IPS DF 19.7 (cell line): ENCODE data around the gene SCMH1.
"Not testable (repeated sequence)": the region's sequence is repeated elsewhere in the genome, so short reads cannot be mapped to it uniquely, and the experiment has no call there.

Experiments used
- DNase-seq: peaks from one replicate; pipeline ENCODE4 v3.0.0-alpha.2; 2013; ENCODE audit warnings: low read depth, low spot score

Gene SCMH1

DNA sequence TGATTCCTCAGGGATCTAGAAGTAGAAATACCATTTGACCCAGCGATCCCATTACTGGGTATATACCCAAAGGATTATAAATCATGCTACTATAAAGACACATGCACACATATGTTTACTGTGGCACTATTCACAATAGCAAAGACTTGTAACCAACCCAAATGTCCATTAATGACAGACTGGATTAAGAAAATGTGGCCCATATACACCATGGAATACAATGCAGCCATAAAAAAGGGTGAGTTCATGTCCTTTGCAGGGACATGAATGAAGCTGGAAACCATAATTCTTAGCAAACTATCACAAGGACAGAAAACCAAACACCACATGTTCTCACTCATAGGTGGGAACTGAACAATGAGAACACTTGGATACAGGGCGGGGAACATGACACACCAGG, 30.5 kb downstream of the SCMH1 start:
- not testable (repeated sequence) for DNase-seq

DNA sequence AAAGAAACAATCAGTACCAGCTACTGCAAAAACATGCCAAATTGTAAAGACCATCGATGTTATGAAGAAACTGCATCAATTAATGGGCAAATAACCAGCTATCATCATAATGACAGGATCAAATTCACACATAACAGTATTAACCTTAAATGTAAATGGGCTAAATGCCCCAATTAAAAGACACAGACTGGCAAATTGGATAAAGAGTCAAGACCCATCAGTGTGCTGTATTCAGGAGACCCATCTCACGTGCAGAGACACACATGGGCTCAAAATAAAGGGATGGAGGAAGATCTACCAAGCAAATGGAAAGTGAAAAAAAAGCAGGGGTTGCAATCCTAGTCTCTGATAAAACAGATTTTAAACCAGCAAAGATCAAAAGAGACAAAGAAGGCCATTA, 35.1 kb downstream of the SCMH1 start:
- DNase-seq, result not testable (repeated sequence)

GRCh38 chr1:41200728-41201127, 41.4 kb downstream of the SCMH1 start:
- no peak for DNase-seq

- no peak for DNase-seq
Observed at GRCh38 chr1:41199375-41199774, 42.7 kb downstream of the SCMH1 start.

GRCh38 chr1:41192456-41193178, 49.5 kb downstream of the SCMH1 start:
- DNase-seq, result no peak

DNA sequence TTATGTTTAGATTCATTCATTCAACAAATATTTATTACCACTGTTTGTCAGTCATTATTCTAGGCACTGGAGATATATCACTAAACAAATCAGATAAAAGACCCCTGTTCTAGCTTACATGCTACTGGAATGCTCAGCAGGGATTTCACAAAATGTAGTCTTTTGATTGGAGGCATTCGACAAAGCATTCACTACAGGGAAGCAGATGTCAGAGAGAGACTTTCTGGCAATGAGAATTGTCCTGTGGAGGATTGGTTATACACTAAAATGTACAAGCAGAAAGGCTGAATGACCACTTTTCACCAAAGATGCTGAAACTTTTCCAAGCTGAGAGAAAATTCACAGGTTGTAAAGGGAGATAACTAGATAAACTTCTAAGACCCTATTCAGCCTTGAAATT, 57.7 kb downstream of the SCMH1 start:
- DNase-seq, result no peak

DNA sequence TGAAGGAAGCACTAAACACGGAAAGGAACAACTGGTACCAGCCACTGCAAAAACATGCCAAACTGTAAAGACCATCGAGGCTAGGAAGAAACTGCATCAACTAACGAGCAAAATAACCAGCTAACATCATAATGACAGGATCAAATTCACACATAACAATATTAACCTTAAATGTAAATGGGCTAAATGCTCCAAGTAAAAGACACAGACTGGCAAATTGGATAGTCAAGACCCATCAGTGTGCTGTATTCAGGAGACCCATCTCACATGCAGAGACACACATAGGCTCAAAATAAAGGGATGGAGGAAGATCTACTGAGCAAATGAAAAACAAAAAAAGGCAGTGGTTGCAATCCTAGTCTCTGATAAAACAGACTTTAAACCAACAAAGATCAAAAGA, 63.9 kb downstream of the SCMH1 start:
- not testable (repeated sequence) for DNase-seq

DNA sequence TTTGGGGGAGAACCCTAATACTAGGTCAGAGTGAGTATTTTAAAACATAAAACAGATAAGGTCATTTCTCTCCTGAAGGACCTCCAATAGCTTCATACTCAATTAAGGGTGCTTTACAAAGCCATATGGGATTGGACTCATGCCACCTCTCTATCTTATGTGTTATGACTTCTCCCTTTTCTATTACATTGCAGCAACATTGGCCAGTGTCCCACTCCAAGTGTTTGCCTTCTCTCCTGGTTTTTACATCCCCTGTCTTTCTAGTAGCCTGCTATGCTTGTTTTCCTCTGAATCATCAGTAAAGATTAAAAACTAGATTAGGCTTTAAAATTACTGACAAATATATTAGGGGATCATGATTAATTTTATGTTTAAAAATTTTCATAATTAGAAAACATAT, 66.6 kb downstream of the SCMH1 start:
- DNase-seq, result no peak

DNA sequence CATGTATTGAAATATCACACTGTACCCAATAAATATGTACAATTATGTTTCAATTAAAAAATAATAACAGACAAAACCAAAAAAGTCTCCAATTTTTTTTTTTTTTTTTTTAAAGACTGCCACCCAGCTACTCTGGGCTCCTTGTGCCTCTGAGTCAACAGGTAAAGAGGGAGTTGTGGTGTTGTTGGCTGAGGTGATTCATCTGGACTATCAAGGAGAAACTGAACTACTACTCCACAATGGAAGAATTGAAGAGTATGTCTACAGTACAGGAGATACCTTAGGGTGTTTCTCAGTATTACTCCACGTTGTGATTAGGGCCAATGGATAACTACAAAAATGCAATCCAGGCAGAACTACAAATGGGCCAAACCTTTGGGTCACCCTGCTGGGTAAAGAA, 67.9 kb downstream of the SCMH1 start:
- DNase-seq, result no peak

GRCh38 chr1:41173651-41174050, 68.5 kb downstream of the SCMH1 start:
- no peak for DNase-seq

DNA sequence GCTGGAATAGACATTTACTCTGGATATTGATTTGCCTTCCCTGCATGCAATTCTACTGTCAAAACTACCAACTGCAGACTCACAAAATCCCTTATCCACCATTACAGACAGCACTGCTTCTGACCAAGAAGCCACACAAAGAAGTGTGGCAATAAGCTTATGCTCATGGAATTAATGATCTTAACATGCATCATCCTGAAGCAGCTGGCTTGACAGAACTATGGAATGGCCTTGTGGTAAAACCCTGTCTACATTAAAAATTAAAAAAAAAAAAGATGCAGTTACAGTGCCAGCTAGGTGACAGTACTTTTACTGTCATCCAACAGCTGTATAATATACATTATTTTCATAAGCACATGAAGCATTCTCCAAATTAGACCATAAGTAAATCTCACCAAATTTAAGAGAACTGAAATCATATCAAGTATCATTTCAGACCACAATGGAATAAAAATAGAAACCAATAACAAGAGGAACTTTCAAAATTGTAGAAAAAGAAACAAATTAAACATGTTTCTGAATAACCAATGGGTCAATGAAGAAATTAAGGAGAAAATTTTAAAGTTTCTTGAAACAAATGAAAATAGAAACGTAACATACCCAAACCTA, 70.7 kb downstream of the SCMH1 start:
- no peak for DNase-seq

DNA sequence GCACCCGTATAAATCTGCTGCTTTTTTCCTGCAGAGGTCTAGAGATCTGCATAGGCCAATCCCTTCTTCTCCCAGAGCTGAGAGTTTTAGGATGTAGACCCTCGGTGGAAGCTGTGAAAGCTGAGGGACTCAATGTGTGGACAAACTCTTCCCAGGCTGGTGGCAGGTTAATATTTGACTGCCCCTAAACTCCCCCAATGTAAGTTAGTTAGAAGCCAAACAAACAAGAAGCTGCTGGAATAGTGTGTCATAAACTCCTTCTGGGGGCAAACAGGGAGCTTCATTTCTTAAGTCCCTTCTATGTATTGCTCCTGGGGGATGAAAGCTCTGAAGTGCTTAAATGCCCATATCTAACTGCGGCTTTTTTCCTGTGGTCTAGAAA, 72.3 kb downstream of the SCMH1 start:
- DNase-seq, result no peak

DNA sequence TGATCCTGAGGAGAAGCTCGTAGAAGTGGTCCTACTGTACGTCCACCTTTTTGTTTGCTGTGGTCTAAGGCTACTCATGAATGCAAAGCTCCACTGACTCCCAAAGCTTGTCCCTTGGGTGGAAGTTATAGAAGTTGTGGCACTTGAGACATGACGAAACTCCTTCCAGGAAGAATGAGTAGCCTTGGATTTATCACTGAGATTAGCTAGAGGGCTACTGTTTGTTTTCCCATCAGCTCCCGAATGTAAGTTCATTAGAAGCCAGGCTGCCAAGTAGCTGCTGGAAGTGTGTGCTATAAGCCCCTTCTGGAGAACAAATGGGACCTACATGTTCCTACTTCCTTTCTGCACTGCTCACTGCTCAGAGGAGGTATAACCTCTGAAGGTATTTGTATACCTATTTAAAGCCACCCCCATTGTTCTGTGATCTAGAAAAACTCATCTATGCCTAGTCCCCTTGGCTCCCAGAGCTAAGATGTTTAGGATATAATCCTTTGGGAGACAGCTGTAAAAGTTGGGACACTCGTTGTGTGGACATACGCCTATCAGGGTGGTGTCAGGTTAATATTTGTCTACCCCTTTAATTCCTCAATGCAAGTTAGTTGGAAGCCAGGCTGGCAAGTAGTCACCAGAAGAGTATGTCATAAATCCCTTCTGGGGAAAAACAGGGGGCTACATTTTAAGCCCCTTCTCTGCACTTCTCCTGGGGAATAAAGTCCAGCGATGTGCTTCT, 72.9 kb downstream of the SCMH1 start:
- no peak for DNase-seq

GRCh38 chr1:41167667-41168066, 74.4 kb downstream of the SCMH1 start:
- no peak for DNase-seq

DNA sequence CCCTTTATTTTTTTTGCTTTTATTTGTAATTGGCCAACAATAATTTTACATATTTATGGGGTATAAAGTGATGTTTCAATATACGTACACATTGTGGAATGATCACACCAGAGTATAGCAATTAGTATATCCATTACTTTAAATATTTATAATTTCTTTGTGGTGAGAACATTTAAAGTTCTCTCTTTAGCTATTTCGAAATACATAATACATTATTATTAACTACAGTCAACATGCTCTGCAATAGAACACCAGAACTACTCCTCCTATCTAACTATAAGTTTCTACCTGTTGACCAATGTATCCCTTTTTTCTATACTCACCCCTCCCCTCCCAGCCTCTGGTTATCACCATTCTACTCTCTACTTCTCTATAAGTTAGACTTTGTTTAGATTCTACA, 77.4 kb downstream of the SCMH1 start:
- no peak for DNase-seq

GRCh38 chr1:41162441-41162840, 79.7 kb downstream of the SCMH1 start:
- DNase-seq, result no peak

GRCh38 chr1:41161846-41162245, 80.3 kb downstream of the SCMH1 start:
- DNase-seq, result no peak

DNA sequence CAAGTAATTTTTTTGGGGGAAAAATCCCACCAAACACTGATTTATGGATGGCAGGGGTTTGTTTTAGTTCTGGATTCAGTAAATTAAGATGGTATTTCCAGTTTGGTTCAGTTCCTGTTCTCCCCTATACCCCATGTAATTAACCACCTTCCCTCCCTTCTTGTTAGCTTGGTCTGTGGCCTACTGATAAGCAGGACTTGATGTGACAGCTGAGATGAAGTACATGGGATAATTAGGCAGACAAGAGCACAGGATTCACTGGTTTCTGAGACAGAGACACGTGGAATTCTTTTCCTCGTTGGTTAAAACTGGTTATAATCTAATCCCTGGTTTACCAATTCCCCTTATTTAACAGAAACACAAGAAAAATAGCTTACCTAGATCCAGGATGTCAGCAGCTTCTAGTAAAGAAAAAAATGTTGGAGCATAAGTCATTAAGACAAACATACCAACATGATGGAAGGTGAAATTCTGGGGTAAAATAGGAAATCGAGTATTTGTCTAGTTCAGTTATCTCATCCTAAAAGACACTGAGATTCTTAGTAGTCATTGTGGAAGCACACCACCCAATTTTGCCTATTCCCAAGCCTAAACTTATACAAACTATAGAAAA, 81.5 kb downstream of the SCMH1 start:
- DNase-seq, result no peak

DNA sequence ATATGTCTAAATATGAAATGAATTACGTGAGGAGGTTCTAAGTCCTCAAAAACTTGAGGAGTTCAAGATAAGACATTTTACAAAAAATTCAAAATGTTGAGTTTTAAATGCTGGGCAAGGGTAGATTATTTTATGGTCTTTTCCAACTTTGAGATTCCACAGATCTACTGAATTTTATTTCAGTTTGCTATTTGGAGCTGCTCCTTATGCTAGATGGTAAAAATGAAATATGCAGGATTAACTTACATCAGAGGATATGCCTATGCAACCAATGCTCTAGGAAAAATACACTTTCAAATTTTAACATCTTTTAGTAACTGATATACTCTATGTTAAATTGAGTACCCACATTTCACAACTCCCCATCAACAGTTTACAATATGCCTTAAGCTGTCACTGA, 83.1 kb downstream of the SCMH1 start:
- no peak for DNase-seq

DNA sequence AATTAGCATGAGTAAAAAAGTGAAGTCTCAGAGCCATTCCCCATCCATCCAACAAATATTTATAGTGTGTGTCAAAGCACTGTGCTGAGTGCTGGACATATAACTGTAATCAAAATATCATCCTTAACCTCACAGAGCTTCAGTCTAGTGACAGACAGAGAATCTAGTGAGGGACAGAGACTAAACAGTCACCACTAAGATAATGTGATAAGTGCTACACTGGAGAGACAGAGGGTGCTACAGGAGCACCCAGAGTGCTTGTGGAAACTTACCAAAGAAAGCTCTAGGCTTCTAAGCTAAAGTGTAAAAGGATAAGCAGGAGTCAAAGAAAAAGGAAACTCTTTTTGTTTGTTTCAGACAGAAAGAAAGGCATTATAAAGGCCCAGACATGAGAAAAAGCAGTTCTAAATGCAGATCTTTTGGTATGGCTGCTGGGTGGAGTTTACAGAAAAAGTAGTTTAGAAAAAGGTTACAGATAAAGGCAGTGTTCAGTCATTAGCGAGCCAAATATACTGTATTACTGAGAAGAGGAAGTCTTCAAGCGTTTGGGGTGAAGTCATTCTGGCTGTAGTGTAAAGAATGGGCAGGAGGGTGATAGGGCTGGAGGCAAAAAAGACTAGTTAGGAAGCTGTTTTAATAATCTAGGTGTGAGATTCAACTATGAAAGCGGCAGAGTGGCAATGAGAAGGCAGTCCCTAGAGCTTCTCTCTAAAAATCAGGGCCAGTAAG, 83.8 kb downstream of the SCMH1 start:
- DNase-seq, result no peak

- no peak for DNase-seq
Observed at GRCh38 chr1:41155105-41155504, 87.0 kb downstream of the SCMH1 start.

DNA sequence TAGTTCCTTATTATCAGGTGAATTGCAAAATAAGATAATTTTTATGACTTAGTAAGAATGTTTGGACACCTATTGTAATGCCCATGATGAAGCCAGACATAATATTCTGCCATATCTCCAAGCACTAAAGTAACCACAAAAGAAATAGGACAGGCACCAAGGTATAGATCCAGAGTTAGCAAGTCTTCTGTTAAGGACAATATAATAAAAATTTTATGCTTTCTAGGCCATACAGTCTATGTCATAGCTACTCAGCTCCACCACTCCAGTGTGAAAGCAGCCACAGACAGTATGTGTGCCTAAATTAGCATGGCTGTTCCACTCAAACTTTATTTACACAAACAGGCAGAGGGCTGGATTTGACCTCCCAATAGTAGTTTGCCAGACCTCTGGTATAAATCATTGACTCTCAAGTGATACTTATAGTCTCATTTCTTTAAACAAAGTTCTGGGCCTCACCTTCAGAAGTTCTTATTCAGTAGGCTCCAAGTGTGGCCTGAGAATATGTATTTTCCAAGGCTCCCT, 88.3 kb downstream of the SCMH1 start:
- no peak for DNase-seq
